Measurements from ENCODE around the gene CDK6. TPM values are rescaled to one million over a fixed set of nuclear protein-coding genes. Genes with fewer than 3 reads are reported as not detected.

The CDK6 gene
- total and polyA plus RNA-seq, 4 donors: 3.3 to 35.0 (median 12.0) TPM

DNA sequence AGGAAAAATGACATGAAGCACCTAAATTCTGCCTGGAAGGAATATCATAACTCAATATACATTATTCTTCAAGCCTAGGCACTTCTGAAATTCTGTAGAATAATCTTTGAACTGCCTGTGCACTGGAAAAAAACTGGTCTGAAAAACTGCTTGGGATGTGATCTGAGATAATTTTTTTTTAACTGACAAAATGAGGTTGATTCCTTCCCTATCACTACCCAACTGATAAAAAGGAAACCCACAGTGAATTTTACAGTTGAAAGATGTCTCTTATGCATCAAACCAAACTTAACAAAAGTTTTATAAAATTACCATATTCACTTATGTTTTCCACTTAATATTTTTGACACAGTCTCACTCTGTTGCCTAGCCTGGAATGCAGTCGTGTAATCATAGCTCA, 179.0 kb downstream of the CDK6 start:
- Histone ChIP-seq H3K9ac (ENCODE audit: low read depth in 1 of 2, low read length in 2 of 2) (no peak overlapping the region), H3K27ac (ENCODE audit: low read depth in 1 of 2, low read length in 2 of 2) (no peak overlapping the region), H3K9me3 (ENCODE audit: control insufficient read depth in 4 of 4, low read length in 3 of 4) (no peaks in the 10 kb centered on the region), H3K36me3 (ENCODE audit: control insufficient read depth in 4 of 4, insufficient read depth in 3 of 4, low read depth in 1 of 4, low read length in 3 of 4) (peaks cover 0 to 4% (median 0%) of the 10 kb centered on the region in 4 donors), H3K27me3 (ENCODE audit: control insufficient read depth in 4 of 4, insufficient read depth in 4 of 4, low read length in 3 of 4) (no peaks in the 10 kb centered on the region), H3K4me1 (ENCODE audit: control insufficient read depth in 4 of 4, insufficient read depth in 4 of 4, low read length in 3 of 4) (peaks cover 0 to 14% (median 7%) of the 10 kb centered on the region in 4 donors), H3K4me3 (ENCODE audit: low read depth in 1 of 3, low read length in 3 of 3) (no peak overlapping the region)
- DNase-seq (ENCODE audit: low spot score): no peak
- 88% methylated on average over 1 of the region's 1 CpG for WGBS
- TF ChIP-seq FOXA2 (IDR thresholded peaks at IDR 0.05) (no peak), ATF3 (IDR thresholded peaks at IDR 0.05) (no peak), YY1 (IDR thresholded peaks at IDR 0.05) (no peak), FOXA1 (IDR thresholded peaks at IDR 0.05) (no peak), HNF4G (IDR thresholded peaks at IDR 0.05) (no peak), NR2F2 (IDR thresholded peaks at IDR 0.05) (no peak), RAD21 (IDR thresholded peaks at IDR 0.05) (no peak), EGR1 (IDR thresholded peaks at IDR 0.05; ENCODE audit: low read depth in 2 of 2) (no peak), ZBTB33 (IDR thresholded peaks at IDR 0.05) (no peak), JUND (IDR thresholded peaks at IDR 0.05) (no peak), TAF1 (conservative IDR thresholded peaks at IDR 0.05) (no peak), GABPA (IDR thresholded peaks at IDR 0.05 in 1 of 2, conservative IDR thresholded peaks at IDR 0.05 in 1 of 2) (no peak), HNF4A (conservative IDR thresholded peaks at IDR 0.05) (no peak), RXRA (IDR thresholded peaks at IDR 0.05) (no peak), SP1 (IDR thresholded peaks at IDR 0.05) (no peak)
- TF ChIP-seq, protein P1, sequence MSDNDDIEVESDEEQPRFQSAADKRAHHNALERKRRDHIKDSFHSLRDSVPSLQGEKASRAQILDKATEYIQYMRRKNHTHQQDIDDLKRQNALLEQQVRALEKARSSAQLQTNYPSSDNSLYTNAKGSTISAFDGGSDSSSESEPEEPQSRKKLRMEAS (IDR thresholded peaks at IDR 0.05): no peak
- TF ChIP-seq, protein P2, sequence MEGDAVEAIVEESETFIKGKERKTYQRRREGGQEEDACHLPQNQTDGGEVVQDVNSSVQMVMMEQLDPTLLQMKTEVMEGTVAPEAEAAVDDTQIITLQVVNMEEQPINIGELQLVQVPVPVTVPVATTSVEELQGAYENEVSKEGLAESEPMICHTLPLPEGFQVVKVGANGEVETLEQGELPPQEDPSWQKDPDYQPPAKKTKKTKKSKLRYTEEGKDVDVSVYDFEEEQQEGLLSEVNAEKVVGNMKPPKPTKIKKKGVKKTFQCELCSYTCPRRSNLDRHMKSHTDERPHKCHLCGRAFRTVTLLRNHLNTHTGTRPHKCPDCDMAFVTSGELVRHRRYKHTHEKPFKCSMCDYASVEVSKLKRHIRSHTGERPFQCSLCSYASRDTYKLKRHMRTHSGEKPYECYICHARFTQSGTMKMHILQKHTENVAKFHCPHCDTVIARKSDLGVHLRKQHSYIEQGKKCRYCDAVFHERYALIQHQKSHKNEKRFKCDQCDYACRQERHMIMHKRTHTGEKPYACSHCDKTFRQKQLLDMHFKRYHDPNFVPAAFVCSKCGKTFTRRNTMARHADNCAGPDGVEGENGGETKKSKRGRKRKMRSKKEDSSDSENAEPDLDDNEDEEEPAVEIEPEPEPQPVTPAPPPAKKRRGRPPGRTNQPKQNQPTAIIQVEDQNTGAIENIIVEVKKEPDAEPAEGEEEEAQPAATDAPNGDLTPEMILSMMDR (IDR thresholded peaks at IDR 0.05; ENCODE audit: low read depth, low read length, missing input control): no peak
- TF ChIP-seq, protein P3, sequence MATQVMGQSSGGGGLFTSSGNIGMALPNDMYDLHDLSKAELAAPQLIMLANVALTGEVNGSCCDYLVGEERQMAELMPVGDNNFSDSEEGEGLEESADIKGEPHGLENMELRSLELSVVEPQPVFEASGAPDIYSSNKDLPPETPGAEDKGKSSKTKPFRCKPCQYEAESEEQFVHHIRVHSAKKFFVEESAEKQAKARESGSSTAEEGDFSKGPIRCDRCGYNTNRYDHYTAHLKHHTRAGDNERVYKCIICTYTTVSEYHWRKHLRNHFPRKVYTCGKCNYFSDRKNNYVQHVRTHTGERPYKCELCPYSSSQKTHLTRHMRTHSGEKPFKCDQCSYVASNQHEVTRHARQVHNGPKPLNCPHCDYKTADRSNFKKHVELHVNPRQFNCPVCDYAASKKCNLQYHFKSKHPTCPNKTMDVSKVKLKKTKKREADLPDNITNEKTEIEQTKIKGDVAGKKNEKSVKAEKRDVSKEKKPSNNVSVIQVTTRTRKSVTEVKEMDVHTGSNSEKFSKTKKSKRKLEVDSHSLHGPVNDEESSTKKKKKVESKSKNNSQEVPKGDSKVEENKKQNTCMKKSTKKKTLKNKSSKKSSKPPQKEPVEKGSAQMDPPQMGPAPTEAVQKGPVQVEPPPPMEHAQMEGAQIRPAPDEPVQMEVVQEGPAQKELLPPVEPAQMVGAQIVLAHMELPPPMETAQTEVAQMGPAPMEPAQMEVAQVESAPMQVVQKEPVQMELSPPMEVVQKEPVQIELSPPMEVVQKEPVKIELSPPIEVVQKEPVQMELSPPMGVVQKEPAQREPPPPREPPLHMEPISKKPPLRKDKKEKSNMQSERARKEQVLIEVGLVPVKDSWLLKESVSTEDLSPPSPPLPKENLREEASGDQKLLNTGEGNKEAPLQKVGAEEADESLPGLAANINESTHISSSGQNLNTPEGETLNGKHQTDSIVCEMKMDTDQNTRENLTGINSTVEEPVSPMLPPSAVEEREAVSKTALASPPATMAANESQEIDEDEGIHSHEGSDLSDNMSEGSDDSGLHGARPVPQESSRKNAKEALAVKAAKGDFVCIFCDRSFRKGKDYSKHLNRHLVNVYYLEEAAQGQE (IDR thresholded peaks at IDR 0.05): no peak

Data from liver (tissue), 9 donors.